GM18511 (cell line): Measurements from ENCODE around the gene TMEM107.
A peak's percentile ranks its signal among the peaks of the same experiment; 100 is the strongest.

Experiments
- ATAC-seq: cut with Tn5 transposase; IDR thresholded peaks from one replicate; pipeline ENCODE4 v1.9.1; 2021; ENCODE audit warnings: mild to moderate bottlenecking, moderate library complexity; ENCODE audit not compliant: unreplicated experiment

The TMEM107 gene

GRCh38 chr17:8162997-8163977, 12.9 kb downstream of the TMEM107 start:
- peak; percentile 16 for ATAC-seq

GRCh38 chr17:8162233-8162996, 13.8 kb downstream of the TMEM107 start, which contains the start of gene VAMP2:
Gene VAMP2 (minus strand): TSS chr17:8162948. CDS start chr17:8162879, 69 bp downstream.
- ATAC-seq, result peak; percentile 63

GRCh38 chr17:8161289-8162232, 14.6 kb downstream of the TMEM107 start:
- ATAC-seq, result no peak

GRCh38 chr17:8160741-8161221, 15.4 kb downstream of the TMEM107 start:
- ATAC-seq, result no peak

GRCh38 chr17:8160224-8160577, 16.0 kb downstream of the TMEM107 start:
- no peak for ATAC-seq

- ATAC-seq, result no peak
Measured at GRCh38 chr17:8159459-8160223, 16.5 kb downstream of the TMEM107 start.

- no peak for ATAC-seq
Measured at GRCh38 chr17:8159032-8159400, 17.2 kb downstream of the TMEM107 start.

- no peak for ATAC-seq
Measured at GRCh38 chr17:8158267-8159031, 17.7 kb downstream of the TMEM107 start.

GRCh38 chr17:8156246-8156992, 19.8 kb downstream of the TMEM107 start:
- ATAC-seq, result peak; percentile 83

GRCh38 chr17:8155996-8156245, 20.3 kb downstream of the TMEM107 start:
- ATAC-seq, result peak; percentile 0

- no peak for ATAC-seq
Measured at GRCh38 chr17:8155231-8155995, 20.8 kb downstream of the TMEM107 start.

- ATAC-seq, result no peak
Measured at GRCh38 chr17:8154608-8155155, 21.5 kb downstream of the TMEM107 start.

- ATAC-seq, result no peak
Measured at GRCh38 chr17:8153957-8154607, 22.1 kb downstream of the TMEM107 start.

- no peak for ATAC-seq
Measured at GRCh38 chr17:8153525-8153956, 22.6 kb downstream of the TMEM107 start.

- no peak for ATAC-seq
Measured at GRCh38 chr17:8153031-8153451, 23.1 kb downstream of the TMEM107 start.

- ATAC-seq, result no peak
Measured at GRCh38 chr17:8152112-8152775, 23.9 kb downstream of the TMEM107 start, which contains the start of gene PER1. Gene PER1 (minus strand): TSS chr17:8152404. CDS start chr17:8150706, 1,698 bp downstream.
